Lung (tissue), 12 donors: ENCODE results near the gene GAB2. TPM values are rescaled to one million over a fixed set of nuclear protein-coding genes. Genes with fewer than 3 reads are reported as not detected.
A peak's percentile ranks its signal among the peaks of the same experiment; 100 is the strongest.

Experiments used
- ATAC-seq: fragments of 200-7000 bp; cut with Tn5 transposase; one replicate; pipeline ENCODE4 v1.9.1; 2020; ENCODE audit warnings: moderate number of reproducible peaks; ENCODE audit not compliant: insufficient read depth, low FRiP score
- DNase-seq, 3 donors: peaks; one replicate each; pipeline ENCODE4 v3.0.0-alpha.2; 2013 to 2017
- H3K27ac ChIP-seq, 2 donors: one replicate each; pipeline ENCODE4 v1.5.1; 2013; ENCODE audit warnings: mild to moderate bottlenecking in 2 of 2, moderate library complexity in 2 of 2, control low read depth in 1 of 2, inconsistent platforms in 1 of 2, low read depth in 1 of 2, low read length in 1 of 2
- H3K27me3 ChIP-seq, 3 donors: one replicate each; pipeline ENCODE4 v1.5.1; 2013; ENCODE audit warnings: low read length in 2 of 3; ENCODE audit not compliant: control insufficient read depth in 3 of 3, insufficient read depth in 3 of 3
- H3K36me3 ChIP-seq, 4 donors: one replicate each; pipeline ENCODE4 v1.5.1; 2013; ENCODE audit warnings: low read length in 4 of 4, mild to moderate bottlenecking in 1 of 4, moderate library complexity in 1 of 4; ENCODE audit not compliant: control insufficient read depth in 4 of 4, insufficient read depth in 4 of 4
- H3K4me1 ChIP-seq, 5 donors: one replicate each; pipeline ENCODE4 v1.5.1; 2013; ENCODE audit warnings: low read length in 5 of 5, mild to moderate bottlenecking in 2 of 5, moderate library complexity in 1 of 5; ENCODE audit not compliant: control insufficient read depth in 5 of 5, insufficient read depth in 5 of 5
- H3K4me3 ChIP-seq: one replicate; pipeline ENCODE4 v1.5.1; 2013; ENCODE audit warnings: mild to moderate bottlenecking, control low read depth, moderate library complexity
- H3K9ac ChIP-seq, 2 donors: one replicate each; pipeline ENCODE4 v1.5.1; 2013; ENCODE audit warnings: low read length in 2 of 2, control low read depth in 1 of 2; ENCODE audit not compliant: insufficient read depth in 1 of 2
- H3K9me3 ChIP-seq, 4 donors: one replicate each; pipeline ENCODE4 v1.5.1; 2013; ENCODE audit warnings: low read length in 3 of 4, mild to moderate bottlenecking in 1 of 4, moderate library complexity in 1 of 4; ENCODE audit not compliant: control insufficient read depth in 4 of 4, insufficient read depth in 3 of 4
- CTCF ChIP-seq: IDR thresholded peaks from 2 replicates; pipeline ENCODE4 v1.5.1; 2012; ENCODE audit warnings: mild to moderate bottlenecking; ENCODE audit errors: control extremely low read depth, extremely low read depth
- WGBS, 2 donors: extraction: QIAGEN DNeasy Blood & Tissue Kit; methylation state at CpG; one replicate each; pipeline ENCODE4 v1.1.7; 2013; 5-methylcytosine and 5-hydroxymethylcytosine counted together
- polyA plus RNA-seq, 2 donors: library from polyadenylated mRNA; stranded (reverse); fragments of 200-250 nt; gene quantifications; one replicate each; pipeline ENCODE4 v1.2.1, GENCODE V29; 2013
- total RNA-seq, 2 donors: library from RNA; depleted of rRNA in 1 of 2; stranded (reverse); fragments of >200 nt in 1 of 2; gene quantifications; one replicate each; pipeline ENCODE4 v1.2.1, GENCODE V29; 2014 to 2021
- donor health status: control.
- donor health status: control.
- donor health status: Bipolar disorder and iron deficiency.
- donor health status: healthy.
- donor health status: DM: yes; HTN: yes; CAD: no.

GAB2 gene
- total and polyA plus RNA-seq, 4 donors, result 17.8 to 47.9 (median 23.1) TPM

- H3K9ac ChIP-seq, result no peak overlapping the region
- H3K27ac ChIP-seq, result peak overlapping the region in 1 of 2 donors; percentile 12
- ATAC-seq, result no peak
- no peak for TF ChIP-seq CTCF
- H3K4me3 ChIP-seq, result no peak overlapping the region
- DNase-seq, result peak in 2 of 3 donors; percentile 73 to 84
- H3K27me3 ChIP-seq, result no peaks in the 10 kb centered on the region
- peaks cover under 1 to 18% (median 6%) of the 10 kb centered on the region in 5 donors for H3K4me1 ChIP-seq
- no peaks in the 10 kb centered on the region for H3K9me3 ChIP-seq
- 44 to 65% methylated on average over 7 of the region's 7 CpGs for WGBS, 2 donors
- H3K36me3 ChIP-seq, result no peaks in the 10 kb centered on the region
Observed at GRCh38 chr11:78424334-78425270, 7.0 kb upstream of the GAB2 start.

- Histone ChIP-seq H3K9me3 (no peaks in the 10 kb centered on the region), H3K4me1 (peaks cover 4 to 32% (median 12%) of the 10 kb centered on the region in 5 donors), H3K27ac (no peak overlapping the region), H3K9ac (no peak overlapping the region), H3K36me3 (no peaks in the 10 kb centered on the region), H3K27me3 (no peaks in the 10 kb centered on the region), H3K4me3 (no peak overlapping the region)
- TF ChIP-seq CTCF, result no peak
- WGBS, 2 donors, result 79 to 81% methylated on average over 2 of the region's 2 CpGs
- ATAC-seq (no peak), DNase-seq (no peak)
Observed at GRCh38 chr11:78423241-78423640, 5.6 kb upstream of the GAB2 start.

GRCh38 chr11:78420796-78421209, 3.2 kb upstream of the GAB2 start:
- DNase-seq (peak in 1 of 3 donors; percentile 24), ATAC-seq (no peak)
- Histone ChIP-seq H3K36me3 (no peaks in the 10 kb centered on the region), H3K4me3 (no peak overlapping the region), H3K27me3 (no peaks in the 10 kb centered on the region), H3K9ac (no peak overlapping the region), H3K4me1 (peaks cover 6 to 41% (median 12%) of the 10 kb centered on the region in 5 donors), H3K27ac (peak overlapping the region in 1 of 2 donors; percentile 62), H3K9me3 (no peaks in the 10 kb centered on the region)
- WGBS, 2 donors, result 23 to 28% methylated on average over 9 of the region's 9 CpGs
- no peak for TF ChIP-seq CTCF
